Stimulated activated CD8-positive, alpha-beta memory T cell treated with anti-CD3 and anti-CD28 coated beads, Interleukin-12 subunit alpha, Interleukin-12 subunit beta, amount 100 ng/mL, for 1 hour (primary cell): ENCODE results near the gene GUK1.
A peak's percentile ranks its signal among the peaks of the same experiment; 100 is the strongest.

ENCODE experiments used
- DNase-seq: peaks from one replicate; pipeline ENCODE4 v3.0.0-alpha.2; 2020; ENCODE audit warnings: low read depth

Gene GUK1

GRCh38 chr1:228139931-228140723, at the start of gene GUK1:
GUK1 (plus strand) TSS chr1:228140279; CDS start chr1:228140303, 24 bp downstream.
- DNase-seq, result peak; percentile 100

- no peak for DNase-seq
These were observed 49.4 kb upstream of the GUK1 start for GRCh38 chr1:228090613-228091081.

- DNase-seq, result no peak
These were observed 49.0 kb upstream of the GUK1 start for GRCh38 chr1:228091084-228091483.

GRCh38 chr1:228092342-228093049, 47.6 kb upstream of the GUK1 start:
- DNase-seq, result no peak

GRCh38 chr1:228093050-228093906, 46.8 kb upstream of the GUK1 start:
- DNase-seq, result no peak

GRCh38 chr1:228094432-228095016, 45.6 kb upstream of the GUK1 start:
- no peak for DNase-seq

- no peak for DNase-seq
These were observed 44.9 kb upstream of the GUK1 start for GRCh38 chr1:228095161-228095560.

- DNase-seq, result no peak
These were observed 44.1 kb upstream of the GUK1 start for GRCh38 chr1:228095938-228096337.

GRCh38 chr1:228096416-228097332, 43.4 kb upstream of the GUK1 start:
- DNase-seq, result no peak

- no peak for DNase-seq
These were observed 42.6 kb upstream of the GUK1 start for GRCh38 chr1:228097333-228098081.

- no peak for DNase-seq
These were observed 41.7 kb upstream of the GUK1 start for GRCh38 chr1:228098323-228098931.

- no peak for DNase-seq
These were observed 40.7 kb upstream of the GUK1 start for GRCh38 chr1:228099331-228099732.

GRCh38 chr1:228100822-228101613, 39.1 kb upstream of the GUK1 start:
- no peak for DNase-seq

GRCh38 chr1:228101614-228101993, 38.5 kb upstream of the GUK1 start:
- DNase-seq, result no peak

GRCh38 chr1:228101994-228102790, 37.9 kb upstream of the GUK1 start:
- DNase-seq, result no peak

GRCh38 chr1:228102791-228103620, 37.1 kb upstream of the GUK1 start, which contains the start of gene C1orf35:
C1orf35 (minus strand) TSS chr1:228103325; CDS start chr1:228103227, 98 bp downstream.
- peak; percentile 91 for DNase-seq
